H1 (cell line): ENCODE data around the gene SPEM3. TPM values are rescaled to one million over a fixed set of nuclear protein-coding genes. Genes with fewer than 3 reads are reported as not detected.

ENCODE experiments used
- ASH2L ChIP-seq: fragments of 200-600, 300-600 bp; sonication (generic); IDR thresholded peaks from one replicate; pipeline ENCODE4 v1.7.1; 2017; ENCODE audit warnings: low read length
- CBX8 ChIP-seq: fragments of 300-800, 300-1000 bp; sonication (generic); IDR thresholded peaks from 2 replicates; pipeline ENCODE4 v1.7.1; 2016; ENCODE audit warnings: low read depth, low read length, borderline replicate concordance
- CEBPB ChIP-seq: IDR thresholded peaks from 2 replicates; pipeline ENCODE4 v1.6.1; 2012; ENCODE audit warnings: low read depth, low read length
- HDAC6 ChIP-seq: IDR thresholded peaks from one replicate; pipeline ENCODE4 v1.7.1; 2012; ENCODE audit warnings: low read depth, mild to moderate bottlenecking, inconsistent platforms, low read length, moderate library complexity
- PHF8 ChIP-seq: fragments of 200-600 bp; sonication (generic); conservative IDR thresholded peaks from 2 replicates; pipeline ENCODE4 v1.7.1; 2012; ENCODE audit warnings: low read depth, mild to moderate bottlenecking, inconsistent platforms, low read length, moderate library complexity
- RAD21 ChIP-seq, 2 experiments: IDR thresholded peaks in 1 of 2; conservative IDR thresholded peaks in 1 of 2; 2 replicates each; pipeline ENCODE4 v1.6.1; 2011; ENCODE audit warnings: low read depth in 2 of 2, low read length in 2 of 2, improper control_type of control experiment in 1 of 2, inconsistent platforms in 1 of 2, mild to moderate bottlenecking in 1 of 2, moderate library complexity in 1 of 2
- SP4 ChIP-seq: IDR thresholded peaks from 2 replicates; pipeline ENCODE4 v1.6.1; 2012; ENCODE audit warnings: low read length, inconsistent platforms
- polyA plus RNA-seq, 7 experiments: library from polyadenylated mRNA; depleted of rRNA in 3 of 7; stranded (reverse) in 5 of 7; unstranded in 2 of 7; fragments of >200 nt in 5 of 7; fragments of 200-250 nt in 2 of 7; gene quantifications; 1 replicate in 5 of 7; 2 replicates in 1 of 7; 4 replicates in 1 of 7; pipeline versions ENCODE4 v1.2.1 to v1.2.3, GENCODE V29; 2011 to 2013; ENCODE audit warnings: missing spikeins in 2 of 7, mixed read lengths in 2 of 7
- total RNA-seq: library from RNA; stranded (reverse); fragmentation: NEBNext Ultra II Directional; extraction: Animal tissue kit (Norgen Biotek cat#: 25700); gene quantifications from 2 replicates; pipeline ENCODE4 v1.2.1, GENCODE V29; 2021

SPEM3 gene
- total and polyA plus RNA-seq, 2 of the 8 experiments (the other 6 are each of a cell fraction or from before 2014, with no cell fraction given), result 0.02 TPM; not detected in 1

DNA sequence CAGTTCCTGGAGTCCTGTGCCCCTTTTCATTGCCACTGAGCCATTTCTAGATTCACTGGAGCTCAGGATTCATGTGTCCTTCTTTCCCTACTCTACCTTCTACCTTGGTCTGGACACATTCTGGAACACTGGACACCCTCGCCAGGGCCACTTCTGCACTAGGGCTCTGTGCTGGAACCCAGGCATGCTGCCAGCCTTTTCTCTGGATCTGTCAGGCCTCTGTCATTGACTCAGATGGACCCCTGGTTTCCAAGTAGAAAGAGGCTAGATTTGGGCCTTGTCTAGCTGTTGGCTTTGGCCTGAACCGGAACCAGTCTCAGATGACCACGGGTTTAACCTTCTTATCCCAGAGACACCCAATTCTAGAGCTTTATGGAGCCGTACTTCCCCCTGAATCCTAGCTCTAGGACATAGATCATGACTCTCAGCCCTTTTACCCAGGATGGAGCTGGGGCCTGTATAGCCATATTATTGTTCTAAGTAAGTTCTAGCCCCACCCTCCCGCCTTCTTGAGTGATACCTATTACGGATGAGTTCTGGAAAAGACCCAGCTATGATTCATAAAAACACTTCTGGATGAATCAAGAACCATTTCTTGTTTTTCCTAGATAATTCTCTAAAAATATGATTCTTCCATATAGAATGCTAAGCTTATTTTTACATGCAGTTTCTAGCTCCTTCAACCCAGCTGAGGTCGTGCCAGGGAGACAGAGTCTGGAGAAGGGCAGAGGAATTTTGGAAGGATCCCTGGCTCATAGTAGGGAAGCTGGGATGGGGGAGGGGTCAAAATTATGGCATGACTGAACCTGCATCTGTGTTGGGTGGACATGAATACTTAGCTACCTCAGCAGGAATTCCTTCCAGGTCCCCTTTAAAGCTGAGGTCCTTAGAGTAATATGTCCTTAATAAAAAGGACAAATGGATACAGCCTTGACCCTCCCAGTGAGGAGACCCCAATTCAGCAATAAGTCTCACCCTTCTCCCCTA lies 15.1 kb downstream of the SPEM3 start (continued):
- no peak for TF ChIP-seq PHF8
- no peak for TF ChIP-seq ASH2L
- no peak for TF ChIP-seq RAD21 (IDR thresholded peaks at IDR 0.05 in 1 of 2, conservative IDR thresholded peaks at IDR 0.05 in 1 of 2; ENCODE audit: low read depth in 2 of 2, low read length in 2 of 2)
- TF ChIP-seq CEBPB, result no peak
- TF ChIP-seq CBX8, result no peak
- TF ChIP-seq HDAC6, result no peak
- TF ChIP-seq SP4, result no peak
